NOMO-1 (cell line): ENCODE data around the gene ZNF710.
"Not testable (repeated sequence)": the region's sequence is repeated elsewhere in the genome, so short reads cannot be mapped to it uniquely, and the experiment has no call there.

Source experiments
- DNase-seq, 2 experiments: peaks; one replicate each; lab custom pipeline; 2025; ENCODE audit not compliant: unreplicated experiment in 2 of 2; lab: John Stamatoyannopoulos, UW

ZNF710 gene, protein sequence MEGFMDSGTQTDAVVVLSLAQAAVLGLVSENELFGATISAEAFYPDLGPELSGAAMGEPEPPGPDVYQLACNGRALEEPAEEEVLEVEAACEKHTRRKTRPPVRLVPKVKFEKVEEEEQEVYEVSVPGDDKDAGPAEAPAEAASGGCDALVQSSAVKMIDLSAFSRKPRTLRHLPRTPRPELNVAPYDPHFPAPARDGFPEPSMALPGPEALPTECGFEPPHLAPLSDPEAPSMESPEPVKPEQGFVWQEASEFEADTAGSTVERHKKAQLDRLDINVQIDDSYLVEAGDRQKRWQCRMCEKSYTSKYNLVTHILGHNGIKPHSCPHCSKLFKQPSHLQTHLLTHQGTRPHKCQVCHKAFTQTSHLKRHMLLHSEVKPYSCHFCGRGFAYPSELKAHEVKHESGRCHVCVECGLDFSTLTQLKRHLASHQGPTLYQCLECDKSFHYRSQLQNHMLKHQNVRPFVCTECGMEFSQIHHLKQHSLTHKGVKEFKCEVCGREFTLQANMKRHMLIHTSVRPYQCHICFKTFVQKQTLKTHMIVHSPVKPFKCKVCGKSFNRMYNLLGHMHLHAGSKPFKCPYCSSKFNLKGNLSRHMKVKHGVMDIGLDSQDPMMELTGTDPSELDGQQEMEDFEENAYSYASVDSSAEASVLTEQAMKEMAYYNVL

GRCh38 chr15:90001062-90001682 lies at the start of gene ZNF710:
TSS of gene ZNF710 (plus strand) at chr15:90001324. CDS start at chr15:90067138, 65,814 bp downstream.
- peak in 1 of 2 experiments; percentile 41 for DNase-seq

DNA sequence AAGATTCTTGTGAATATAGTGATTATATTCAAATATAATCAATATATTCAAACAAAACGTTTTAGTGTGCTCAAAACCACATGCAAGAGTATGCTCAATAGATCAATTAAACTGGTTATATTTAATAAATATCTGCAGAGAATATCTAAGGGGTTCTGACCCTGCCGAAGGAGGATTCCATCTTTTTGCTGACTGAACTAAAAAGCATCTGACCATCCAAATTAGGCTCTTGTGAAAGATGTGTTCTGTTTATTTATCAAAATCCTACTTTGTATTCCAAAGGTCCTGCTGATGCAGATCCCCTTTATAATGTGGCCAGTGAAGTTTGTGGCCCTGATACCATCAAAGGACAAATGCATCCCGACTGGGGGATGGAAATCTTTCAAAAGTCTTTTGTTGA lies 46.6 kb upstream of the ZNF710 start:
- no peak for DNase-seq

- DNase-seq: not testable (repeated sequence)
Measured at GRCh38 chr15:89955449-89955998, 45.6 kb upstream of the ZNF710 start.

DNA sequence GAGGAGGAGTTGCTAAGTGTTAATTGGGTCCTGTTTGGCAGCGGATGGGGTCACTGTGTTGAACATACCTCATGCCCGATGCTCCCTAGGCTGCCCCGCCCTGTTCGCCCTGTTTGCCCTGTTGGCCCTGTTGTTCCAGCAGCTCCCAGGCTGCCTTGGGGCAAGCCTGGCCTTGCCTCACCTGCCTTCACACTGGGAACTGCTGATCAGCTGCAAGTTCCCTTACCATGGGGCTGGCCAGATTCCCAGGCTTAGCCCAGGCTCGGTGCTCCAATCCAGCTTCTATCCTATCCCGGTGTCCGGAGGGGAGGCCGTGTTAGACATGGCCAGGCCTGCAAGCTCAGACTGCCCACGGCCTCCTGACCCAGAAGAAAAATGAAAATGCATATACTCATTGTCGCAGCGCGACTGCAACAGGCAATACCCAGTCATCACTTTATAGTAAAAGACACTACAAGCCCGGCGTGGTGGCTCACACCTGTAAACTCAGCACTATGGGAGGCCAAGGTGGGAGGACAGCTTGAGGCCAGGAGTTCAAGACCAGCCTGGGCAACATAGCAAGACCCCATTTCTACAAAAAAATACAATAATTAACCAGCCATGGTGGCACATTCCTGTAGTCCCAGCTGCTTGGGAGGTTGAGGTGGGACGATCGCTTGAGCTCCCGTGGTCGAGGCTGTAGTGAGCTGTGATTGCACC lies 42.9 kb upstream of the ZNF710 start:
- DNase-seq: no peak

GRCh38 chr15:89963301-89964231 lies 37.6 kb upstream of the ZNF710 start:
- DNase-seq: peak; percentile 85 to 91

GRCh38 chr15:89964232-89964954 lies 36.7 kb upstream of the ZNF710 start:
- DNase-seq: no peak

GRCh38 chr15:89967881-89968280 lies 33.2 kb upstream of the ZNF710 start:
- peak in 1 of 2 experiments; percentile 8 for DNase-seq

GRCh38 chr15:89971592-89971997 lies 29.5 kb upstream of the ZNF710 start:
- no peak for DNase-seq

DNA sequence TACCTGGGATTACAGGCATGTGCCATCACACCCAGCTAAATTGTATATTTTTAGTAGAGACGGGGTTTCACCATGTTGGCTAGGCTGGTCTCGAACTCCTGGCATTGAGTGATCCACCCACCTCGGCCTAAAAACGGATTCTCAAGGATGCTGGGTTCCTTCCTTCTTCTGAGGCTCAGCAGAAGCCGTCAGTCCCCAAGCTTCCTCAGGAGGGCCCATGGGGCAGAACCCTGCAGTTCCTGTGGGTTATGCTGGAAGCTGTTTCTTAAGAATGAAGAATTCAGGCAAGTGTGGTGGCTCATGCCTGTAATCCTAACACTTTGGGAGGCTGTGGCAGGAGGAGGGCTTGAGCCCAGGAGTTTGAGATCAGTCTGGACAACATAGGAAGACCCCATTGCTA lies 29.0 kb upstream of the ZNF710 start:
- peak; percentile 44 to 60 for DNase-seq

DNA sequence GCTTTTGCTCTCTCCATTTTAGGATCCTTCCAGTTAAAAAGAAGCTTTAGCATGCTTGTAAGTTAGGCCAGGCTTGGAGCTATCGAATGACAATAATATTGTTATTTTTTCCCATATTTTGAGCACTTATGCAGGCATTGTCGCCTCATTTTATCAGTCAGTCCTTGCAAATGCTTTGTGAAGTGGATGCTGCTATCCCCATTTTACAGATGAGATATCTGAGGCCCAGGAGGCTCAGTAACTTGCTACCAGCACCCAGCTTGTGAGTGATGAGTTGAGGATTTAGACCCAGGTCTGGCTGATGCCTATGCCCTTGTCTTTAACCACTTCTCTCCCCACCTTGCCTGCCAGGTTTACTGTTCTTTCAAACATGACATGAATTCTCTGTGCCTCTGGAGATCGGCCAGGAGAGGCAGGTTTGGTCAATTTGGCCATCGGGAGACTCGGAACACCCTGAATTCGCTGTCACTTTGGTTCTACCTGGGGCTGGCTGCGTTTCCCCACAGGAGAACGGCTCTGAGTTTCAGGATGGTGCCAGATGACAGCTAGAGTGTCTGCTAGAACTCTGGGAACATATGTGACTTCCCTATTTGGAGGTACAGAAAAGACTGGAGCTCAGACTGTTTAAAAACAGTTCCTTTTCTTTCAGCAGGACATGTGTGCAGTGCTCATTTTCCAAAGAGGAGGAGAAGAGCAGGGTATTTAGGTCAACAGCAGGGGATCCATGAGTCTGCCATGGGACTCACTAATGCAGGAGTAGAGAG lies 25.5 kb upstream of the ZNF710 start:
- peak in 1 of 2 experiments; percentile 58 for DNase-seq

GRCh38 chr15:89976246-89976600 lies 24.9 kb upstream of the ZNF710 start:
- peak; percentile 30 to 73 for DNase-seq

- DNase-seq: not testable (repeated sequence)
Measured at GRCh38 chr15:89977836-89978235, 23.3 kb upstream of the ZNF710 start.

- DNase-seq: no peak
Measured at GRCh38 chr15:89978914-89979313, 22.2 kb upstream of the ZNF710 start.

DNA sequence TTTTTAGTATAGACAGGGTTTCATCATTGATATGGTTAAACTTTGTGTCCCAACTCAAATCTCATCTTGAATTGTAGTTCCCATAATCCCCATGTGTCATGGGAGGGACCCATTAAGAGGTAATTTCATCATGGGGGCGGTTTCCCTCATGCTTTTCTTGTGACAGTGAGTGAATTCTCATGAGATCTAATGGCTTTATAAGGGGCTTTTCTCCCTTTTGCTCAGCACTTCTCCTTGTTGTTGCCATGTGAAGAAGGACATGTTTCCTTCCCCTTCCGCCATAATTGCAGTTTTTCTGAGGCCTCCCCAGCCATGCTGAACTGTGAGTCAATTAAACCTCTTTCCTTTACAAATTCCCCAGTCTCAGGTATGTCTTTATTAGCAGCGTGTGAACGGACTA lies 20.2 kb upstream of the ZNF710 start:
- DNase-seq: no peak

DNA sequence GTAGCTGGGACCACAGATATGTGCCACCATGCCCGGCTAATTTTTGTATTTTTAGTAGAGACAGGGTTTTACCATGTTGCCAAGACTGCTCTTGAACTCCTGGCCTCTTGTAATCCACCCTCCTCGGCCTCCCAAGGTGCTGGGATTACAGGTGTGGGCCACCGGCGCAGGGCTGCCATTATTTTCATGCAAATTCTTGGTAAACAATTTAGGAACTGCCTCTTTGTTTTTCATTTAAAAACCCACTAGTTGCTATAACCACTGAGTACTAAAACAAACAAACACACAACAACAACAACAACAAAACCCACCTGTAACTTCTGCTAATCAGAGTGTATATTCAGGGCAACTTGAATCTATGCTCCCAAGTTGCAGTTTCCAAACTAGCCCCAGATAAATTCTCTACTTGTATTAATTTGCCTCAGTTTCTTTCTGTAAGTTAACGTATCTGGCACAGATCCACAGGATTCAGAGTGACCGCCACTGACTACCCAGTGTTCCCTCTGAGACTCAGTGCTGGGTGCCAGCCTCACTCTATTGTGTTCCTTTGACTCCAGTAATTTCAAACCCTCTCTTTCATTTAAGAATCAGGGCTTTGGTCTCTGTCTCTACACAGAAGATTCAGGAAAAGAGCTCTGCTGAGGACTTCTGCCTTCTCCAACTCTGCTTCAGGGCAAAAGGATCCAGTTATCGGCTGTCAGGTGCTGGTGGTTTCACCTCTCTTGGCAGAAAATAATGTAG lies 18.6 kb upstream of the ZNF710 start:
- DNase-seq: no peak

GRCh38 chr15:89984001-89984400 lies 17.1 kb upstream of the ZNF710 start:
- DNase-seq: no peak

DNA sequence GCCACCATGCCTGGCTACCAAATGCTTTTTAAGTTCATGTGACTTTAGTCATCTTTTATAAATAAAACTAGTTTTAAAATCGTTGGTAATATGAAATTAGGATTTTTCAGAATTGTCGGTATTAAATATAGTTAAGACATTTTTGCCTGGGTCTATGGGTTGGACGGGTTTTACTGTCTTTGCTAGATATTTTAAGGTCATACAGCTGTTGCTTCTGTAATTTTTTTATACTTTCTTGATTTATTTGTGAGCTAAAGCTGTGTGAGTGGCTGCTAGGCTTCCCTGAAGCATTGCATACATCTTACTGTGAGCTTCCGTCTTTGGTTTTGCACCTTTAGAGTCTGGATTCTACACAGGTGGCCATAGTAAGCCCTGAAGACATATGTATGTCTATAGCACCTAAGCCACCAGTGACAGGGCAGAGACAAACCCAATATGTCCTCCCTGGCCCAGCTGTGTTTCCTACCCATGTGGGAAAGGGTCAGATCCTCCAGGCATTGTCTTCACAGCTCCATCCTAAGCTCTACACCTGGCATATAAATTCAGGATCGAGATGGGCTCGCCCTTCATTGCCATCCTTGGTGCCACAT lies 16.6 kb upstream of the ZNF710 start:
- DNase-seq: no peak
